IMR-90 (cell line): Measurements from ENCODE around the gene VIT. TPM values are rescaled to one million over a fixed set of nuclear protein-coding genes. Genes with fewer than 3 reads are reported as not detected.

ENCODE experiments used
- ATAC-seq: fragments of 200-7000 bp; cut with Tn5 transposase; 2 replicates; pipeline ENCODE4 v1.9.1; 2020; ENCODE audit warnings: low read depth, mild to moderate bottlenecking, moderate library complexity
- BruUV-seq: library from RNA; stranded (reverse); fragments of 400-500 nt; replicated peaks from 2 replicates; lab custom pipeline; 2021; lab: Mats Ljungman, UMichigan
- CTCF ChIA-PET: fragments of 300-600 bp; formaldehyde crosslinking; extraction: SDS; loops from one replicate; lab custom pipeline; 2021; ENCODE audit warnings: antibody characterized with exemption; lab: Yijun Ruan, JAX
- POLR2A ChIA-PET: fragments of 300-600 bp; sonication (Branson Sonifier 250); formaldehyde crosslinking; loops from one replicate; lab custom pipeline; 2022; ENCODE audit warnings: antibody characterized with exemption; ENCODE audit not compliant: unreplicated experiment; lab: Charles Lee
- DNase-seq: peaks from one replicate; pipeline ENCODE4 v3.0.0; 2013
- H2AFZ ChIP-seq: replicated peaks from 2 replicates; pipeline ENCODE3; 2013; ENCODE audit warnings: low read length, mild to moderate bottlenecking; ENCODE audit not compliant: poor library complexity
- H2AK5ac ChIP-seq: 2 replicates; pipeline ENCODE4 v1.6.1; 2013; ENCODE audit warnings: low read depth, low read length, inconsistent platforms
- H2AK9ac ChIP-seq: replicated peaks from 2 replicates; pipeline ENCODE3; 2013; ENCODE audit warnings: mild to moderate bottlenecking, low read depth, low read length, moderate library complexity; ENCODE audit not compliant: poor library complexity
- H2BK120ac ChIP-seq: 2 replicates; pipeline ENCODE4 v1.6.1; 2013; ENCODE audit warnings: low read depth, low read length, inconsistent platforms
- H2BK15ac ChIP-seq: 3 replicates; pipeline ENCODE4 v1.6.1; 2013; ENCODE audit warnings: low read depth, low read length, inconsistent platforms
- H2BK20ac ChIP-seq: 2 replicates; pipeline ENCODE4 v1.6.1; 2013; ENCODE audit warnings: low read depth, mild to moderate bottlenecking, inconsistent platforms, low read length, moderate library complexity
- H2BK5ac ChIP-seq: 2 replicates; pipeline ENCODE4 v1.6.1; 2013; ENCODE audit warnings: mild to moderate bottlenecking, low read depth, low read length, inconsistent platforms; ENCODE audit not compliant: poor library complexity, severe bottlenecking
- H3K14ac ChIP-seq: replicated peaks from 2 replicates; pipeline ENCODE4 v1.6.1; 2013; ENCODE audit warnings: low read depth, low read length, inconsistent platforms
- H3K18ac ChIP-seq: 2 replicates; pipeline ENCODE4 v1.6.1; 2013; ENCODE audit warnings: low read depth, low read length, control low read depth
- H3K23ac ChIP-seq: 2 replicates; pipeline ENCODE4 v1.6.1; 2013; ENCODE audit warnings: low read depth, low read length, inconsistent platforms
- H3K27ac ChIP-seq: 2 replicates; pipeline ENCODE4 v1.5.1; 2013; ENCODE audit warnings: mild to moderate bottlenecking, control low read depth, low read length; ENCODE audit not compliant: insufficient read depth
- H3K27me3 ChIP-seq: 2 replicates; pipeline ENCODE4 v1.6.1; 2013; ENCODE audit warnings: low read length; ENCODE audit not compliant: control insufficient read depth, insufficient read depth
- H3K36me3 ChIP-seq: 2 replicates; pipeline ENCODE4 v1.6.1; 2013; ENCODE audit warnings: low read length, mixed read lengths; ENCODE audit not compliant: control insufficient read depth, insufficient read depth
- H3K4ac ChIP-seq: 2 replicates; pipeline ENCODE4 v1.6.1; 2013; ENCODE audit warnings: low read depth, low read length, inconsistent platforms
- H3K4me1 ChIP-seq: 2 replicates; pipeline ENCODE4 v1.6.1; 2013; ENCODE audit warnings: low read length, mixed read lengths; ENCODE audit not compliant: control insufficient read depth, insufficient read depth
- H3K4me2 ChIP-seq: 2 replicates; pipeline ENCODE4 v1.6.1; 2013; ENCODE audit warnings: low read depth, mild to moderate bottlenecking, control low read depth, low read length, moderate library complexity
- H3K4me3 ChIP-seq: 2 replicates; pipeline ENCODE4 v1.5.1; 2013; ENCODE audit warnings: low read depth, mild to moderate bottlenecking, control low read depth, low read length, moderate library complexity; ENCODE audit not compliant: insufficient read depth
- H3K56ac ChIP-seq: 2 replicates; pipeline ENCODE4 v1.6.1; 2013; ENCODE audit warnings: low read length, inconsistent platforms; ENCODE audit not compliant: insufficient read depth; ENCODE audit errors: extremely low read depth
- H3K79me1 ChIP-seq, 2 experiments: 2 replicates each; pipeline ENCODE4 v1.6.1; 2013; ENCODE audit warnings: low read length in 2 of 2, inconsistent platforms in 1 of 2, low read depth in 1 of 2
- H3K9ac ChIP-seq: 2 replicates; pipeline ENCODE4 v1.6.1; 2013; ENCODE audit warnings: low read depth, low read length, control low read depth
- H3K9me1 ChIP-seq: 2 replicates; pipeline ENCODE4 v1.6.1; 2013; ENCODE audit warnings: low read length, inconsistent platforms; ENCODE audit not compliant: insufficient read depth
- H3K9me3 ChIP-seq: 2 replicates; pipeline ENCODE4 v1.6.1; 2013; ENCODE audit warnings: low read length; ENCODE audit not compliant: control insufficient read depth, insufficient read depth
- H4K20me1 ChIP-seq: 2 replicates; pipeline ENCODE4 v1.6.1; 2013; ENCODE audit warnings: low read length, inconsistent platforms; ENCODE audit not compliant: insufficient read depth
- H4K5ac ChIP-seq: 2 replicates; pipeline ENCODE4 v1.6.1; 2013; ENCODE audit warnings: mild to moderate bottlenecking, low read depth, low read length, control low read depth
- H4K8ac ChIP-seq, 2 experiments: 2 replicates each; pipeline ENCODE4 v1.6.1; 2013; ENCODE audit warnings: low read depth in 2 of 2, low read length in 2 of 2, control low read depth in 1 of 2, inconsistent platforms in 1 of 2
- H4K91ac ChIP-seq: 2 replicates; pipeline ENCODE4 v1.6.1; 2013; ENCODE audit warnings: low read depth, low read length, inconsistent platforms; ENCODE audit not compliant: insufficient read depth
- BHLHE40 ChIP-seq: fragments of 150-350 bp; IDR thresholded peaks from 2 replicates; pipeline ENCODE4 v1.6.1; 2016; ENCODE audit warnings: mild to moderate bottlenecking, low read depth, low read length
- CEBPB ChIP-seq: IDR thresholded peaks from 2 replicates; pipeline ENCODE4 v1.6.1; 2012; ENCODE audit warnings: low read depth, low read length, improper control_type of control experiment
- CHD1 ChIP-seq: IDR thresholded peaks from 2 replicates; pipeline ENCODE4 v1.6.1; 2012; ENCODE audit warnings: low read depth, low read length, improper control_type of control experiment
- CTCF ChIP-seq: conservative IDR thresholded peaks from 2 replicates; pipeline ENCODE4 v1.5.1; 2012; ENCODE audit warnings: mild to moderate bottlenecking, low read depth, low read length, improper control_type of control experiment
- MAFK ChIP-seq: IDR thresholded peaks from 2 replicates; pipeline ENCODE4 v1.6.1; 2012; ENCODE audit warnings: low read depth, low read length, improper control_type of control experiment
- NFE2L2 ChIP-seq: fragments of 150-350 bp; IDR thresholded peaks from 2 replicates; pipeline ENCODE4 v1.6.1; 2016; ENCODE audit warnings: low read depth, mild to moderate bottlenecking, low read length
- RAD21 ChIP-seq: IDR thresholded peaks from 2 replicates; pipeline ENCODE4 v1.6.1; 2012; ENCODE audit warnings: low read length, improper control_type of control experiment
- dilution Hi-C: fragments of 300-500 bp; cut with HindIII; formaldehyde crosslinking; loops from one replicate; pipeline ENCODE4 v1.14.3; 2018; ENCODE audit warnings: low sequenced_read_pairs; ENCODE audit not compliant: unreplicated experiment
- in situ Hi-C: fragments of 300-500 bp; cut with MboI; formaldehyde crosslinking; loops from 3 replicates; pipeline ENCODE4 v1.14.3; 2019; ENCODE audit warnings: low sequenced_read_pairs, inconsistent platforms, mixed read lengths
- intact Hi-C: fragments of 100-400 bp; cut with micrococcal nuclease; formaldehyde crosslinking; loops from 2 replicates; pipeline ENCODE4 v1.10.0; 2022
- polyA plus RNA-seq, 3 experiments: library from polyadenylated mRNA; depleted of rRNA; stranded (reverse); fragments of >200 nt; gene quantifications; 2 replicates each; pipeline ENCODE4 v1.2.3, GENCODE V29; 2012; ENCODE audit warnings: low replicate concordance in 1 of 3
- total RNA-seq: library from RNA; depleted of rRNA; stranded (reverse); fragments of >200 nt; gene quantifications from 2 replicates; pipeline ENCODE4 v1.2.3, GENCODE V29; 2012

The VIT gene
- total and polyA plus RNA-seq, 2 of the 4 experiments (the other 2 are of a cell fraction), result under 0.01 TPM; not detected in 1

GRCh38 chr2:36858551-36859365 lies 162.3 kb downstream of the VIT start:
- no peak overlapping the region for H2BK120ac ChIP-seq
- H4K20me1 ChIP-seq, result no peaks in the 10 kb centered on the region
- H3K9ac ChIP-seq, result no peak overlapping the region
- no peak overlapping the region for H2BK15ac ChIP-seq
- peaks cover 2% of the 10 kb centered on the region; the same call in 1 of the 2 replicates for H3K9me1 ChIP-seq
- no peak overlapping the region for H2AFZ ChIP-seq
- dilution Hi-C loops (no loop called here), intact Hi-C loops (no loop called here), in situ Hi-C loops (no loop called here)
- DNase-seq (no peak), ATAC-seq (no peak)
- H3K27ac ChIP-seq, result no peak overlapping the region
- no peaks in the 10 kb centered on the region for H3K79me1 ChIP-seq
- H3K27me3 ChIP-seq, result no peaks in the 10 kb centered on the region
- H3K14ac ChIP-seq, result no peak overlapping the region
- peaks cover 11% of the 10 kb centered on the region for H3K36me3 ChIP-seq
- H3K9me3 ChIP-seq, result no peaks in the 10 kb centered on the region
- no peak for TF ChIP-seq CHD1
- no peak for TF ChIP-seq MAFK
- no peak for TF ChIP-seq CEBPB
- TF ChIP-seq BHLHE40, result no peak
- no peak for TF ChIP-seq CTCF
- no peak for TF ChIP-seq NFE2L2
- no peak for TF ChIP-seq RAD21
- no peak overlapping the region for H2BK5ac ChIP-seq
- no peak overlapping the region for H4K5ac ChIP-seq
- ChIA-PET CTCF (no interaction called here), POLR2A (no interaction called here)
- H2AK9ac ChIP-seq, result no peak overlapping the region
- no peak overlapping the region for H2BK20ac ChIP-seq
- no peaks in the 10 kb centered on the region for H3K4me1 ChIP-seq
- BruUV-seq, result no TSS peak
- no peak overlapping the region for H4K8ac ChIP-seq
- H4K91ac ChIP-seq, result no peak overlapping the region
- no peak overlapping the region for H3K4ac ChIP-seq
- no peak overlapping the region for H3K4me2 ChIP-seq
- H3K4me3 ChIP-seq, result no peak overlapping the region
- no peak overlapping the region for H3K56ac ChIP-seq
- no peak overlapping the region for H3K23ac ChIP-seq
- H2AK5ac ChIP-seq, result no peak overlapping the region
- no peak overlapping the region for H3K18ac ChIP-seq
